ENCODE measurements around the gene FOXC1. TPM values are rescaled to one million over a fixed set of nuclear protein-coding genes. Genes with fewer than 3 reads are reported as not detected.

The FOXC1 gene
- polyA plus RNA-seq, 1 of the 3 experiments (the other 2 are of a cell fraction) = 4.3 TPM

- 12% methylated on average over 3 of the region's 3 CpGs for WGBS (ENCODE audit: low lambda C conversion rate)
- H3K9me3 ChIP-seq = no peaks in the 10 kb centered on the region
- H3K4me3 ChIP-seq (ENCODE audit: low read depth in 2 of 2, low read length in 1 of 2) = peak overlapping the region; percentile 70 to 90
- peaks cover 23% of the 10 kb centered on the region; the same call in 1 of the 2 replicates for H4K20me1 ChIP-seq (ENCODE audit: insufficient read depth)
- peak overlapping the region; percentile 80 for H2AFZ ChIP-seq (ENCODE audit: low read depth)
- TF ChIP-seq MAX (IDR thresholded peaks at IDR 0.05; ENCODE audit: low read depth) (no peak), RFX5 (IDR thresholded peaks at IDR 0.05; ENCODE audit: low read length) (no peak), GATA2 (CRISPR knock-in tag; IDR thresholded peaks at IDR 0.05) (no peak), FOXJ3 (CRISPR knock-in tag; IDR thresholded peaks at IDR 0.05) (no peak), CHD2 (IDR thresholded peaks at IDR 0.05; ENCODE audit: low read length, partially characterized antibody) (no peak), MEF2A (IDR thresholded peaks at IDR 0.05; ENCODE audit: borderline replicate concordance, low read depth) (no peak), SMC3 (IDR thresholded peaks at IDR 0.05; ENCODE audit: low read depth, low read length) (no peak), GABPA (IDR thresholded peaks at IDR 0.05; ENCODE audit: low read depth) (no peak), TEAD4 (IDR thresholded peaks at IDR 0.05; ENCODE audit: borderline replicate concordance, insufficient read depth) (no peak), USF2 (IDR thresholded peaks at IDR 0.05; ENCODE audit: borderline replicate concordance, low read depth, low read length) (no peak), RCOR1 (IDR thresholded peaks at IDR 0.05; ENCODE audit: low read length) (no peak), EZH2phosphoT487 (IDR thresholded peaks at IDR 0.05; ENCODE audit: borderline replicate concordance, low read depth) (no peak)
- peaks cover 0 to 8% of the 10 kb centered on the region in 2 experiments; a peak in 1 of 4 replicates for H3K4me1 ChIP-seq (ENCODE audit: control insufficient read depth in 1 of 2, insufficient read depth in 2 of 2, low read depth in 1 of 2, low read length in 1 of 2)
- H3K27ac ChIP-seq (ENCODE audit: low read depth in 2 of 2, low read length in 1 of 2) = peak overlapping the region; percentile 67 to 71
- no peaks in the 10 kb centered on the region for H3K9me2 ChIP-seq
- peaks cover 15% of the 10 kb centered on the region for H3F3A ChIP-seq (replicated peaks; ENCODE audit: insufficient read depth)
- CTCF ChIA-PET = interaction anchor here (0.9 kb wide), 1 partner anchor 17 kb away, joined by 4 read pairs; no protein-coding TSS in a partner anchor
- POLR2A ChIA-PET = no interaction called here
- H3K9ac ChIP-seq = peak overlapping the region; percentile 76
- H3K36me3 ChIP-seq (replicated peaks in 1 of 2; ENCODE audit: control insufficient read depth in 1 of 2, insufficient read depth in 2 of 2, low read length in 1 of 2) = peaks cover 0 to 4% of the 10 kb centered on the region in 2 experiments
- no peaks in the 10 kb centered on the region for H3K27me3 ChIP-seq (ENCODE audit: insufficient read depth)
- H3K79me2 ChIP-seq (ENCODE audit: insufficient read depth) = peaks cover 45% of the 10 kb centered on the region
- DNase-seq = no peak
- H3K4me2 ChIP-seq = peak overlapping the region; percentile 95
Measured at GRCh38 chr6:1613346-1613687, 3.6 kb downstream of the FOXC1 start.

GRCh38 chr6:1613688-1614447 lies 4.2 kb downstream of the FOXC1 start:
- DNase-seq = peak; percentile 89
- peaks cover 15% of the 10 kb centered on the region for H3F3A ChIP-seq (replicated peaks; ENCODE audit: insufficient read depth)
- H3K27ac ChIP-seq (ENCODE audit: low read depth in 2 of 2, low read length in 1 of 2) = peak overlapping the region; percentile 67 to 71
- peaks cover 0 to 6% of the 10 kb centered on the region in 2 experiments; a peak in 1 of 4 replicates for H3K4me1 ChIP-seq (ENCODE audit: control insufficient read depth in 1 of 2, insufficient read depth in 2 of 2, low read depth in 1 of 2, low read length in 1 of 2)
- 9% methylated on average over 31 of the region's 60 CpGs for WGBS (ENCODE audit: low lambda C conversion rate)
- peaks cover 45% of the 10 kb centered on the region for H3K79me2 ChIP-seq (ENCODE audit: insufficient read depth)
- no peaks in the 10 kb centered on the region for H3K9me3 ChIP-seq
- peak overlapping the region; percentile 80 for H2AFZ ChIP-seq (ENCODE audit: low read depth)
- H3K4me3 ChIP-seq (ENCODE audit: low read depth in 2 of 2, low read length in 1 of 2) = peak overlapping the region; percentile 70 to 90
- TF ChIP-seq YY1 (IDR thresholded peaks at IDR 0.05; ENCODE audit: low read depth) (no peak), CHD2 (IDR thresholded peaks at IDR 0.05; ENCODE audit: low read length, partially characterized antibody) (peak; percentile 63), GATA2 (CRISPR knock-in tag; IDR thresholded peaks at IDR 0.05) (peak; percentile 89), PBX3 (IDR thresholded peaks at IDR 0.05) (0 out of 2 replicates have a peak, but pooled peaks have one; percentile 9)
- peaks cover 23% of the 10 kb centered on the region; the same call in 1 of the 2 replicates for H4K20me1 ChIP-seq (ENCODE audit: insufficient read depth)
- peak overlapping the region; percentile 95 for H3K4me2 ChIP-seq
- no peaks in the 10 kb centered on the region for H3K9me2 ChIP-seq
- CTCF ChIA-PET = interaction anchor here (0.9 to 2.8 kb wide), 9 partner anchors 13 to 835 kb away, joined by 3 to 12 read pairs (median 4); no protein-coding TSS in a partner anchor
- POLR2A ChIA-PET = no interaction called here
- no peaks in the 10 kb centered on the region for H3K27me3 ChIP-seq (ENCODE audit: insufficient read depth)
- H3K36me3 ChIP-seq (replicated peaks in 1 of 2; ENCODE audit: control insufficient read depth in 1 of 2, insufficient read depth in 2 of 2, low read length in 1 of 2) = peaks cover 0 to 4% of the 10 kb centered on the region in 2 experiments
- peak overlapping the region; percentile 76 for H3K9ac ChIP-seq

All from SK-N-SH (cell line).